Measurements from ENCODE around the gene JPH2.
"Not testable (repeated sequence)": the region's sequence is repeated elsewhere in the genome, so short reads cannot be mapped to it uniquely, and the experiment has no call there.

JPH2 gene

GRCh38 chr20:44211177-44212039 is 24.4 kb upstream of the JPH2 start:
- no peak for DNase-seq

GRCh38 chr20:44210406-44211176 is 23.6 kb upstream of the JPH2 start, which contains the start of gene OSER1:
OSER1 (minus strand) TSS chr20:44210771; CDS start chr20:44206957, 3,814 bp downstream.
- DNase-seq = peak; percentile 86

GRCh38 chr20:44209686-44210405 is 22.9 kb upstream of the JPH2 start:
- DNase-seq = no peak

DNA sequence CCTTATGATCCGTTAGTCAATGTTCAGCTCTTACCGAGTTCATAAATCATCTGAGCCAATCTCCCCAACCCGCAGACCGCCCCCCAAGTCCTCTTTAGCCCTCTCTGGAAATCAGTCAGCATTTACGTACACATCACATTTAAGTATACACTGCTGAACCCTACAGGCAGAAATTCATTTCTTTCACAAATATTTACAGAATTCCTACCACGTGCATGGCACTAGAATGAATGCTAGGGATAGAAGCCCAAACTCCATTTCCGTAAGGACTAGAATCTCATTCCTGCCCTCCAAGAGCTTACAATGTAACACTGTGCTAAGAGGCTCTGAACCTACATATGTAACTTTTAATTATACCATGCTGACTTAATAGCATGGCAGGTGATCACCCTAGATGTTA is 21.8 kb upstream of the JPH2 start:
- no peak for DNase-seq

DNA sequence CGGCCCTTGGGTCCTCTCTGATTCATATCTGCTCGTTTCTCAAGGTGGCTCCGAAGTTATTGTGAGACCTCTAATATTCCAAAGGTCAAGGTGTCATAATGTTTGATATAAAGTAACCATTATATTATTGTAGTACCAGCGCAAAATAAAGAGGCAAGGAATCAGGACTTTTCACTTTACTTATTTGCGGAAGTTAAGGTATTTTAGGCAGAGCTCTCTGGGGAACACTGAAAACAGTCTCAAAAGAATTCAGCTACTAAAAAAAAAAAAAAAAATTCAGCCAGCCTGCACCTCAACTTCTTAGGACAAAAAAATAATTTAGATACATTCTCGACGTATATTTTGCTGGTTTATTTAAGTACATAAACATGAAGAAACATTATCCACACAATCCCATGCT is 21.2 kb upstream of the JPH2 start:
- no peak for DNase-seq

DNA sequence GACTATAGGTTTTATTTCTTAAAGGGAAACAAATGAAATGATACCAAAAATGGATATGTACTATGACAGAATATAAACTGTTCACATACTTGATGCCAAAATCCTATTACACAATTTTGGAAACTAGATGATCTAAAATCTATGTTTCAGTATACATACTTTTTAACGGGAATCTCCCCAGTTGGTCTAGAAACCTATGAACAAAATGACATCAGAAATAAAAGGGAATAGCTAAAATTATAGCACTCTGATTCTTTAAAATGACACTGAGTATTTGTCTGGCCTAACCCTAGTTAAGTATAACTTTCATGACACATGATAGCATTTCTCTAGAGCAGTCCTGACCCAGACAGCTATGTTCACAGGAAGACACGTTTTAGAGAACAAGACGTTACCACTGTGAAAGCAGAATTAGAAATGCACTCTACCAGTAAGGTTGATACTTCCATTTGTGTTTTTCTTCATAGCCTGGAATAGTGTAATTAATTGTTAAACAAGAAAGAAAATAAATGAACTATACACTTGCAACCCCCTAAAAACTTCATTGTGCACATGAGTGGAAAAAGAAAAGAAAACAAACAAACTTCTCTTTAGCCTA is 20.2 kb upstream of the JPH2 start:
- DNase-seq = no peak

- DNase-seq = no peak
Observed at GRCh38 chr20:44206132-44206531, 19.1 kb upstream of the JPH2 start.

DNA sequence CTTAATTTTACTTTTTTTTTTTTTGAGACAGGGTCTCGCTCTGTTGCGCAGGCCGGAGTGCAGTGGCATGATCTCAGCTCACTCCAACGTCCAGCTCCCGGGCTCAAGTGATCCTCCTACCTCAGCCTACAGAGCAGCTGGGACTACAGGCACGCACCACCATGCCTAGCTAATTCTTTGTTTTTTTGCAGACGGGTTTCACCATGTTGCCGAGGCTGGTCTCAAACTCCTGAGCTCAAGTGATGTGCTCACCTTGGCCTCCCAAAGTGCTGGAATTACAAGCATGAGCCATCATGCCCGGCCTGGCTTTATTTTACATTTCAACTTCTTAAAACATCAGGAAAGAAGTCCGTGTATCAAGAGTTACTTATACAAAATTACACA is 17.8 kb upstream of the JPH2 start:
- no peak for DNase-seq

DNA sequence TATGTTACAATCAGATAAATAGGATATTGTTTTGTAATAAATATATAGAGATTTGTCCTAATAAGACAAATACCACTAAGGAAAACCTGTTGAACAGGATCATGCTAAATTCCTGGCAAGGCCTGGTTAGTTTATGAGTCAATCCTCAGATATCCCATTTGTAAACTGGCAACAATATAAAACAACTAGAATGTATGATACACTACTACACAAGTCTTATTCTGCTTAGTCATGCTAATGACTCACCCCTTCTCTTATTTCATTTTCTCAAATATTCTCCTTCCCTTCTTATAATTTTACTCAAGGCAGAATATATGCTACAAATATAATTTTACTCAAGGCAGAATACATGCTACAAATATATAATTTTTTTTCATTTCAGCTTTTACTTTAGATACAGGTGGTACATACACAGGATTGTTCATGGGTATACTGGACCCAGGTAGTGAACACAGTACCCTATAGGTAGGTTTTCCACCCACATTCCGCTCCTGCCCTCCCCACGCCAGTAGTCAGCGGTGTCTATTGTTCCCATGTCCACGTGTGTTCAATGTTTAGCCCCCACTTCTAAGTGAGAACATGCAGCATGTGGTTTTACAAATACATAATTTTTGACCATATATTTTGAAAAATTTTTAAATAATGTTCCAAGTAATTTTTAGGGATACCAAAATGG is 17.3 kb upstream of the JPH2 start:
- DNase-seq = no peak

DNA sequence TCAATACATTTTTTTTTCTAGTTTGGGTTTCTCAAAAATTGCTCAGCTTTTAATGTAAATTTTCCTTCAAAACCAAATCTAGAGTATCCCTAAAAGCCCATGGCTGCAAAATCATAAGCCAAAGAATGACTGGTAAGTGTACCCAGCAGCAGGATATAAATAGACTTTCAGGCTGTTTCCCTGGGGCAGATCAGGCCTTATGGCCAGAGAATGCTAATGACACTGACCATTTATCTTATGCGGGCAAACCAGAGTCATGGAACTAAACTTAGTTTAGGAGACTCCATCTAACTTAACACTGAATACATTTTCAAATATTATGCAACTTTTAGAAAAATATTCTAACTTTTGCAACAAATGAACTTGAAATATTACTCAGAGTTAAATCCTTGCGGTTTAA is 16.2 kb upstream of the JPH2 start:
- DNase-seq = no peak

DNA sequence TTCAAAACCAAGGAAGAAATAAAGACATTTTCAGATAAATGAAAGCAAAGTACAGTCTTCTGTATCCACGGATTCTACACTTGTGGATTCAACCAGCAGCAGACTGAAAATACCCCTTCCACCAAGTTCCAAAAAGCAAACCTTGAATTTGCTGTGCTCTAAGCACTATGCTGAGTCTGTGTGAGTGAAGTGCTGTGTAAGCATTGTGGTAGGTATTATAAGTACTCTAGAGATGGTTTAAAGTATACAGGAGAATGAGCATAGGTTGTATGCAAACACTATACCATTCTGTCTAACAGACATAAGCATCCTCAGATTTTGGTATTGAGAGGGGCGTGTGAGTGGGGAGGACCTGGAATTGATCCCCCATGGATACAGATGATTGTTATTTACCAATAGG is 14.0 kb upstream of the JPH2 start:
- no peak for DNase-seq

DNA sequence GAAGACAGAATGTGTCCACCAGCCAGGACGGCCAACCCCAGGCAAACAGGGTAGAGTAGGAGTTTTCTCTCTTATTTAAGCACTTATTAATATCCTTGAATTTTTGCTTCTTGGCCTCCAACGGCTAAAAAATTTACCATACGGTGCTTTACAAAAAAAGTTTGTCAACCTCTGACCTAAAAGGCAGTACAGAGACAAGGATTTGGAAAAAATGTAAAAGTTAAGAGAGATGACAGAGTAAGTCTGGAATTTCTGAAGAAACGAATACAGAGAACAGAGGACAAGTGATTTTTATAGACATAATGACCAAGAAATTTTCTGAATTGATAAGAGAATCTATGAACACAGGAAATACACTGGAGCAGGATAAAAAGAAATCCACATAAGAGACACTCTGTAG is 13.4 kb upstream of the JPH2 start:
- DNase-seq = no peak

GRCh38 chr20:44199877-44200276 is 12.9 kb upstream of the JPH2 start:
- DNase-seq = no peak

GRCh38 chr20:44198872-44199271 is 11.9 kb upstream of the JPH2 start:
- no peak for DNase-seq

DNA sequence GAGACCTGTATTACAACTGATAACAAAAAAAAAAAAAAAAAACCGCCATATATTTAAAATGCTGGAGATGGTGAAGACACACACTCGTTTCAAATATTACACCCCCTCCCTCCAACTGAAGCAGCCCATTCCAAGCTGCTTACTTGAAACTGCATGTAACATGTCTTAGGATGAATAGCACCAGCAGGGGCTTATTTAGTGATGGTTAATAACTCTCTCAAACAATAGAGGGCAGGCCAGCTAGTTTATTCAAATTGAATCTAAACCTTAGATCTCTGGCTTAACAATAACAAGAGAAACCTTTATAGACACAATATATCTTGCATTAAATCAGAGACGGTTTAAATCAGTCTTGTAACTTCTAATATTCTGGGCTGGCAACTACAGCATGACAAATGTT is 9.3 kb upstream of the JPH2 start:
- DNase-seq = no peak

DNA sequence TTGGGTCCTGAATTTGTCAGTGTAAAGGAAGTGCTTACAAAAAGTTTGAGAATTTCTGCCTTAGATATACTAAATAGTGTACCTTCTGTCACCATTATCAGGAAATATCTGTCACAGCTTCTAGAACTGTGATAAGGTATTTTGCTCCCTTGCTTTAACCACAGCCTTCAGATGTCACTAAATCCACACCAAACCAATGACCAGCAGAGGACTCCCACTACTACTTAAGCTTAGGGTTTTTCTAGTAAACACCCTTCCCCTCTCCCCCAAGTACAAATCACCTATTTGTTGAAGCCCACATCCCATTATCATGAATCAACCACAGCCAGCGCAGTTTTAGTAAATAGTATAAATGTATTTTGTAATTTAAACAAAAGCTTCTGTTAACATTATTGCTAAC is 8.6 kb upstream of the JPH2 start:
- DNase-seq = no peak

DNA sequence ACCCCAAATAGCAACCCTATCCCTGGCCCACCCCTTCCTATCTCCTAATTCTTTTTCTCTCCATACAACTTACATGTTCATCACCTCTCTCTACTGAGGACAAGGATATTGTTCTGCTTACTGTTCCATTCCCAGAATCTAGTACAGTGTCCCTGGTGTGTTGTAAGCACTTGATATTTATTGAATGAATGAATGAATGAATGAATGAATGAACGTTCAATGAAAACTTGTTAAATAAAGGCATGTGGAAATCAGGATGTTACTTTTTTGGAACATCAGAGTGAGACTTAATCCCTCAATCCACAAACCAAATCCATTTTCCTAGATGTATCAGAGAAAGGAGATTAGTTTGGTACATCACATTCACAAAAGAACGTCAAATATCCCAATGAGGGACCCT is 6.8 kb upstream of the JPH2 start:
- no peak for DNase-seq

DNA sequence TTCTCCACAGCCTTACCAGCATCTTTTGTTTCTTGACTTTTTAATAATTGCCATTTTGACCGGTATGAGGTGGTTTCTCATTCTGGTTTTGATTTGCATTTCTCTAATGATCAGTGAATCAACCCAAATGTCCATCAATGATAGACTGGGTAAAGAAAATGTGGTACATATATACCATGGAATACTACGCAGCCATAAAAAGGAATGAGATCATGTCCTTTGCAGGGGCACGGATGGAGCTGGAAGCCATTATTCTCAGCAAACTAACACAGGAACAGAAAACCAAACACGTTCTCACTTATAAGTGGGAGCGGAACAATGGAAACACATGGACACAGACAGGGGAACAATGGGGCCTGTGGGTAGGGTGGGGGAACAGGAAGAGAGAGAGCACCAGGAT is 4.7 kb upstream of the JPH2 start:
- not testable (repeated sequence) for DNase-seq

DNA sequence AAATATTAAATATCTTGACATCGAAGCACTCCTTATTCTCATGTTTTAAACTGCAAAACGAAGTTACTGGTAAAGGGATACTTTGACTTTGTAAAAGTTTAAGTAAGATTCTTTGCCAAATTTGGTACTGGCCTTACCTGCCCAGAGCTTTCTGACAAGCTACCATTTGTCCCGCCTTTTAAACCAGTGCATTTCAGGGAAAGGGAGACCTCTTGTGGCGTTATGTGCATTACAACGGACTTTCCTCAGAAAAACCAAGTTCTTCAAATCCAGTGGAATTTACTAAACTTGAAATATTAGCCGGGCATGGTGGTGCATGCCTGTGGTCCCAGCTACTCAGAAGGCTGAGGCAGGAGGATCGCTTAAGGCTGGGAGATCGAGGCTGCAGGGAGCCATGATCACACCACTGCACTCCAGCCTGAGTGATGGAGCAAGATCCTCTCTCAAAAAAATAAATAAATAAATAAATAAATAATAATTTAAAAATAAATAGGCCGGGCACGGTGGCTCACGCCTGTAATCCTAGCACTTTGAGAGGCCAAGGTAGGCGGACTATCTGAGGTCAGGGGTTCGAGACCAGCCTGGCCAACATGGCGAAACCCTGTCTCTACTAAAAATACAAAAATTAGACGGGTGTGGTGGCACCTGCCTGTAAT is 3.3 kb upstream of the JPH2 start:
- DNase-seq = peak; percentile 31

- no peak for DNase-seq
Observed at GRCh38 chr20:44188752-44189151, 1.8 kb upstream of the JPH2 start.

- no peak for DNase-seq
Observed at GRCh38 chr20:44187772-44188709, 1.1 kb upstream of the JPH2 start.
